Esophagus muscularis mucosa (tissue), 3 donors: Measurements from ENCODE around the gene LAMP2.

Experiments
- CTCF ChIP-seq, 3 experiments: fragments of 200-600 bp in 2 of 3; fragments of 450-650 bp in 1 of 3; sonication (generic) in 2 of 3; IDR thresholded peaks; one replicate each; pipeline ENCODE4 v1.5.1; 2017 to 2019; ENCODE audit warnings: antibody characterized with exemption in 3 of 3, mild to moderate bottlenecking in 2 of 3, moderate library complexity in 1 of 3
- POLR2A ChIP-seq: fragments of 450-650 bp; IDR thresholded peaks from one replicate; pipeline ENCODE4 v1.6.1; 2017; ENCODE audit warnings: antibody characterized with exemption, moderate library complexity, mild to moderate bottlenecking, low read depth

- no peak for TF ChIP-seq POLR2A
- no peak for TF ChIP-seq CTCF (IDR thresholded peaks at IDR 0.05)
Observed at GRCh38 chrX:120453985-120454384, 15.1 kb downstream of the LAMP2 start.
